NCI-H146 (cell line): ENCODE data around the gene RARA.

Experiments
- DNase-seq: peaks from one replicate; lab custom pipeline; 2025; lab: John Stamatoyannopoulos, UW

The RARA gene

GRCh38 chr17:40345161-40345993, 36.4 kb downstream of the RARA start:
- peak; percentile 72 for DNase-seq

GRCh38 chr17:40345994-40346764, 37.2 kb downstream of the RARA start:
- DNase-seq = no peak

GRCh38 chr17:40346765-40347158, 37.8 kb downstream of the RARA start:
- DNase-seq = no peak

- no peak for DNase-seq
Measured at GRCh38 chr17:40347319-40348135, 38.5 kb downstream of the RARA start.

- no peak for DNase-seq
Measured at GRCh38 chr17:40348136-40348504, 39.1 kb downstream of the RARA start.

- no peak for DNase-seq
Measured at GRCh38 chr17:40348562-40349476, 39.8 kb downstream of the RARA start.

GRCh38 chr17:40349477-40349894, 40.5 kb downstream of the RARA start:
- DNase-seq = no peak

- no peak for DNase-seq
Measured at GRCh38 chr17:40349895-40350688, 41.1 kb downstream of the RARA start.

- no peak for DNase-seq
Measured at GRCh38 chr17:40350689-40351358, 41.8 kb downstream of the RARA start.

GRCh38 chr17:40351359-40352236, 42.6 kb downstream of the RARA start:
- DNase-seq = no peak

GRCh38 chr17:40352237-40352778, 43.3 kb downstream of the RARA start:
- no peak for DNase-seq

- no peak for DNase-seq
Measured at GRCh38 chr17:40352779-40353394, 43.9 kb downstream of the RARA start.

- no peak for DNase-seq
Measured at GRCh38 chr17:40354221-40355122, 45.5 kb downstream of the RARA start.

- DNase-seq = peak; percentile 29
Measured at GRCh38 chr17:40355123-40355803, 46.3 kb downstream of the RARA start.

- DNase-seq = no peak
Measured at GRCh38 chr17:40355804-40356758, 47.1 kb downstream of the RARA start.
